GM12892 (cell line): Measurements from ENCODE around the gene SEC14L3.

Experiments used
- POLR2A ChIP-seq: IDR thresholded peaks from 2 replicates; pipeline ENCODE4 v1.6.1; 2011; ENCODE audit warnings: low read depth, low read length, control low read depth
- TAF1 ChIP-seq: IDR thresholded peaks from 2 replicates; pipeline ENCODE4 v1.6.1; 2011; ENCODE audit warnings: low read depth, mild to moderate bottlenecking, control low read depth, low read length, borderline replicate concordance

DNA sequence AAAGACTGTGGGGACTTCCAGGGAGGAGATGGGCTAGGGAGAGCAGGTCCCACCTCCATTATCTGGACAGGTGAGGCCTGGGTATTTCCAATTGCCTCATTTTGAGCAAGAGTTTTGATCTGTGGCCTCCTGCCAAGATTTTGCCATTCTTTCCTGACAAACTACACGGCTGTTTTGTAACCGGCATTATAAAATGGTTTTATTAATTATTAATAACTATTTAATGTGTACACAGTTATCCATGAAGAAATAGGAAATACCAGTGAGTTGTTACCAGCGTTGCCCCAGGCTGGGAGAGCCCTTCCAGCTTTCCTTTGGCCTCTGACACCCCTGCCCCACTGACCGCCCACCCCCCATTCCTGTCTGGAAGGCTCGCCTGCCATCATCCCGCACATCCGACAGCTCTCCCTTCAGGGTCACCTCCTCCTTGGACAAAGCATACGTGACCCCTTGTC, 14.9 kb upstream of the SEC14L3 start:
- TF ChIP-seq POLR2A (no peak), TAF1 (no peak)
